Right lobe of liver (tissue), 6 donors: Measurements from ENCODE around the gene N4BP2L2. TPM values are rescaled to one million over a fixed set of nuclear protein-coding genes. Genes with fewer than 3 reads are reported as not detected.
A peak's percentile ranks its signal among the peaks of the same experiment; 100 is the strongest.

Experiments used
- ATAC-seq, 4 donors: fragments of 200-7000 bp; cut with Tn5 transposase; one replicate each; pipeline ENCODE4 v1.9.1; 2020; ENCODE audit warnings: mild to moderate bottlenecking in 4 of 4, moderate library complexity in 4 of 4
- DNase-seq, 3 donors: peaks; one replicate each; pipeline ENCODE4 v3.0.0-alpha.2; 2020
- H3K27ac ChIP-seq, 3 donors: fragments of 200-600 bp; one replicate each; pipeline ENCODE4 v1.8.0; 2022
- H3K27me3 ChIP-seq, 2 donors: fragments of 200-600 bp; one replicate each; pipeline ENCODE4 v1.8.0; 2022
- H3K36me3 ChIP-seq, 4 donors: fragments of 200-600 bp; sonication (generic) in 1 of 4; one replicate each; pipeline versions ENCODE4 v1.5.1 to v1.8.0; 2017 to 2022; ENCODE audit warnings: control low read depth in 1 of 4
- H3K4me1 ChIP-seq, 4 donors: fragments of 200-600 bp; sonication (generic) in 1 of 4; one replicate each; pipeline versions ENCODE4 v1.5.1 to v1.8.0; 2017 to 2022; ENCODE audit warnings: control low read depth in 1 of 4
- H3K4me3 ChIP-seq, 3 donors: fragments of 200-600 bp; one replicate each; pipeline ENCODE4 v1.8.0; 2022
- H3K9me3 ChIP-seq, 4 donors: fragments of 200-600 bp; sonication (generic) in 1 of 4; one replicate each; pipeline versions ENCODE4 v1.5.1 to v1.8.0; 2017 to 2022; ENCODE audit warnings: control low read depth in 1 of 4
- CTCF ChIP-seq, 4 donors: fragments of 200-600 bp in 3 of 4; fragments of 450-650 bp in 1 of 4; IDR thresholded peaks; one replicate each; pipeline versions ENCODE4 v1.5.1 to v1.8.0; 2016 to 2022; ENCODE audit warnings: antibody characterized with exemption in 4 of 4, mild to moderate bottlenecking in 2 of 4
- POLR2A ChIP-seq: fragments of 450-650 bp; IDR thresholded peaks from one replicate; pipeline ENCODE4 v1.6.1; 2017; ENCODE audit warnings: antibody characterized with exemption, mild to moderate bottlenecking
- WGBS: methylation state at CpG from one replicate; pipeline ENCODE4 v1.1.6; 2018; ENCODE audit warnings: low coverage, low lambda C conversion rate; ENCODE audit not compliant: insufficient coverage; ENCODE audit errors: missing lambda C conversion rate; 5-methylcytosine and 5-hydroxymethylcytosine counted together
- intact Hi-C, 2 donors: fragments of 100-400 bp; cut with DNase I; formaldehyde crosslinking; loops; one replicate each; pipeline versions ENCODE4 v1.11.2 to v1.14.1; 2022
- total RNA-seq, 6 experiments: library from RNA; depleted of rRNA in 2 of 6; stranded (reverse); fragments of >200 nt in 2 of 6; fragmentation: NEBNext Ultra II Directional in 3 of 6; extraction: Animal tissue kit (Norgen Biotek cat#: 25700) in 3 of 6; gene quantifications; one replicate each; pipeline versions ENCODE4 v1.1.0 to v1.2.4, GENCODE V29; 2016 to 2023
- donor health status: DM: no; HTN: yes; CAD: no.
- donor health status: DM: no; HTN: no; CAD: no.
- donor health status: DM: no; HTN: no; CAD: no.
- donor health status: DM: no; HTN: yes; CAD: no.
- donor health status: DM: no; HTN: yes; CAD: no.

Gene N4BP2L2
- total RNA-seq, 6 experiments from 2014 or later: 48.8 to 99.7 (median 61.1) TPM

- 61% methylated on average over 6 of the region's 6 CpGs for WGBS
- Histone ChIP-seq H3K27me3 (no peaks in the 10 kb centered on the region), H3K4me3 (no peak overlapping the region), H3K4me1 (peaks cover 0 to 16% (median 6%) of the 10 kb centered on the region in 4 donors), H3K27ac (peak overlapping the region in 1 of 3 donors; percentile 99), H3K36me3 (peaks cover 0 to 8% (median 0%) of the 10 kb centered on the region in 4 donors), H3K9me3 (no peaks in the 10 kb centered on the region)
- intact Hi-C loops: no loop called here
- no peak for ATAC-seq
- no peak for TF ChIP-seq CTCF (IDR thresholded peaks at IDR 0.05)
- no peak for TF ChIP-seq POLR2A
- no peak for DNase-seq
Measured at GRCh38 chr13:32430018-32430747, 108.4 kb downstream of the N4BP2L2 start.

DNA sequence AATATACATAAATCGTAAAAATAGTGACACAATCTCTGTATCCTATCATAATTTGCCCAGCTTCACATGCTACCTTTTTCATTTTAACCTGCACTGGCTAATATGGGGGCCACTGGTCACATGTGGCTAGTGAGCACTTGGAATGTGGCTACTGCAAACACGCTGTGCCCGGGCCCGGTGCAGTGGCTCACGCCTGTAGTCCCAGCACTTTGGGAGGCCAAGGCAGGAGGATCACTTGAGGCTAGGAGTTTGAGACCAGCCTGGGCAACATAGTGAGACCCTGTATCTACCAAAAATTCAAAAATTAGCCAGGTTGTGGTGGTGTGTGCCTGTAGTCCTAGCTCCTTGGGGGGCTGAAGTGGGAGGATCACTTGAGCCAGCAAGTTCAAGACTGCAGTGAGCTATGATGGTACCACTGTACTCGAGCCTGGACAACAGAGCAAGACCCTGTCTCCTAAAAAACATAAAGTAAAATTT lies 109.1 kb downstream of the N4BP2L2 start:
- Histone ChIP-seq H3K4me1 (peaks cover 0 to 20% (median 8%) of the 10 kb centered on the region in 4 donors), H3K27me3 (no peaks in the 10 kb centered on the region), H3K9me3 (no peaks in the 10 kb centered on the region), H3K27ac (peak overlapping the region; percentile 98 to 100 (median 99)), H3K4me3 (no peak overlapping the region), H3K36me3 (peaks cover 0 to 8% (median 0%) of the 10 kb centered on the region in 4 donors)
- DNase-seq (no peak), ATAC-seq (no peak)
- 96% methylated on average over 2 of the region's 6 CpGs for WGBS
- intact Hi-C loops: no loop called here
- TF ChIP-seq POLR2A (no peak), CTCF (IDR thresholded peaks at IDR 0.05) (no peak)

- peaks cover 0 to 8% (median 0%) of the 10 kb centered on the region in 4 donors for H3K36me3 ChIP-seq
- H3K4me3 ChIP-seq: peak overlapping the region; percentile 75 to 86 (median 83)
- DNase-seq (no peak), ATAC-seq (peak; percentile 8 to 26 (median 22))
- H3K4me1 ChIP-seq: peaks cover 0 to 27% (median 12%) of the 10 kb centered on the region in 4 donors
- 20% methylated on average over 8 of the region's 9 CpGs for WGBS
- H3K27ac ChIP-seq: peak overlapping the region; percentile 98 to 100 (median 99)
- TF ChIP-seq POLR2A (no peak), CTCF (IDR thresholded peaks at IDR 0.05) (no peak)
- H3K27me3 ChIP-seq: no peaks in the 10 kb centered on the region
- intact Hi-C loops: no loop called here
- no peaks in the 10 kb centered on the region for H3K9me3 ChIP-seq
Measured at GRCh38 chr13:32428581-32429432, 109.8 kb downstream of the N4BP2L2 start.

DNA sequence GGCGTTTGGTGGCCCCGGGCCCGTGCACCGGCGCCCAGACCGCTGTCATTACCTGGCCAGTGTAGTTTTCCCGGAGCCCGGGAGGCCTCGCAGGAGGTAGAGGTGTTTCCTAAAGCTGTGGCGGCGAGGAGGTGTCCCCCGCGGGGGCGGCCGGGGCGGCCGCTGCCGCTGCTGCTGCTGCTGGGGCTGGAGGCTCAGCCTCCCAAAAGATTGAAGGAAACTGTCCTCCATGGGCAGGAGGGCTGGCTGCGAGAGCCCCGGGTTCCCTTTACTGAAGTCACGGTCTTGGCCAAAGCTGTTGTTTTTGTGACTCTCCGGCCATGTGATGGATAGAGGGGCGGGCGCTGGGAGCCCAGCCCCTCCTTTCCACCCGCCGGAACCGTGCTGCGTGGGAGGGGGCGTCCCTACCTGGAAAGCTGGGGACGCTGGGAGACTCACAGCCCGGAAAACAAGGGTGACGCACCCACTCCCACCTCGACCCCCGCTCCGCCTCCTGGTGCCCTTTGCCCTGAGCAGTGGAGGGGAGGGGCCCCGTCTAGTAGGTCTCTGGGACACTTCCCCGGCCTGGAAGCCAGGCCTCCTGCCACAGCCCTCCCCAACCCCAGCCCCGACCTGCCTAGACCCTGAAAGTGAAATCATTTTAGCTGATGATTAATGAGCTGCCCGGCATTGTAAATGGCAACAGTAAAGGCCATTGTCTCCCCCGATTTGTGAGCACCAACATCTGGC lies 110.6 kb downstream of the N4BP2L2 start, which contains the start of gene N4BP2L1:
Gene N4BP2L1, minus strand, starts transcription at position 279 of the 729 bp plus-strand sequence. Its CDS starts 48 bp downstream, at position 231.
- Histone ChIP-seq H3K27me3 (no peaks in the 10 kb centered on the region), H3K9me3 (no peaks in the 10 kb centered on the region), H3K36me3 (peaks cover 0 to 8% (median 0%) of the 10 kb centered on the region in 4 donors), H3K4me3 (peak within 1 kb of the TSS; percentile 75 to 86 (median 83)), H3K27ac (peak within 1 kb of the TSS; percentile 98 to 100 (median 99)), H3K4me1 (peaks cover 0 to 33% (median 12%) of the 10 kb centered on the region in 4 donors)
- DNase-seq: peak; percentile 96 to 98 (median 97)
- TF ChIP-seq CTCF (IDR thresholded peaks at IDR 0.05) (no peak), POLR2A (peak; percentile 98)
- intact Hi-C loops: no loop called here
- ATAC-seq: peak; percentile 83 to 93 (median 86)
- 0% methylated on average over 6 of the region's 40 CpGs for WGBS
